GM19238 (cell line): ENCODE measurements around the gene SMIM24.

Experiments
- DNase-seq: peaks from one replicate; pipeline ENCODE4 v3.0.0; 2011; ENCODE audit warnings: low spot score; ENCODE audit not compliant: insufficient read length

The SMIM24 gene

DNA sequence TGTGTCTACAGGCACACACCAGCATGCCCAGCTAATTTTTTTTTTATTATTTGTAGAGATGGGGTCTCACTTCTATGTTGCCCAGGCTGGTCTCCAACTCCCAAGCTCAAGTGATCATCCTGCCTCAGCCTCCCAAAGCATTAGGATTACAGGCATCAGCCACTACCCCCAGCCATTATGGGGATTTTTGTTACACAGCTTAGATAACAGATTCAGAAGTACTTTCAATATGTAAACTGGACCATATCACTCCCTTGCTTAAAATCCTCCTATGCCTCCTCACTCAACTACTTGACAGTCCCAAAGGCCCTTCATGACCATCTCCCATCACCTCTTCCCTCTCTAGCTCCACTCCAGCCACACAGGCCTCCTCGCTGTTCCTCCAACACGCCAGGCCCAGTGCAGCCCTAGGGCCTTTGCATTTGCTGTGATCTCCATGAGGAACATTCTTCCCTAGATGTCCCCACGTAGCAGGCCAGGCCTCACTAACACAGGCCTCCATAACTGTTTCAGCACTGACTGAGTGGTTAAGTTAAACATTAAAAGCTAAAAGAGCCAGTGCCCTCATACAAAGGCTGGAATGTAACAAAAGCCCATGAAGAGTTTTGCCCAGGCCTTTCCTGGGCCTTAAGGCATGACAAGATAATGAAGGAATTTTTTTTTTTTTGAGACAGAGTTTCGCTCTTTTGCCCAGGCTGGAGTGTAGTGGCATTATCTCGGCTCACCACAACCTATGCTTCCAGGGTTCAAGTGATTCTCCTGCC, 17.6 kb upstream of the SMIM24 start:
- DNase-seq = no peak

GRCh38 chr19:3496392-3497273, 16.3 kb upstream of the SMIM24 start:
- DNase-seq = no peak

DNA sequence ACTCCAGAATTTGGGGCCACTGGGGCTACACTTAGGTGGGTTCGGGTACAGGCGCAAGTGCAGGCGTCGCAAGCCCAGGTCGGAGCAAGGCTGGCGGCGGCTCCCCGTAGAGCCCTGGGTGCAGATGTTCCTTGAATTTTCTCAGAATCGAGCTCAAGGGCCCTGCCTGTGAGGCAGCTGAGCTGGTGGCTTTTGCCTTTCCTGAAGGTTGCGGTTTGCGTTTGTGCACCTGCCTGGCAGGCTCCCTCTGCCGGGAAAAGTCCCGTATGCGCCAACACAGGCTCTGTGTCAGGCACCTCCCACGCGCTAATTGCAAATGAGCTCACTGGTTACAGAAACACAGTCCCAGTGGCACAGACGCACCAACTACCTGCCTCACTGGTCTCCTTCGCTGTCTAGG, 14.2 kb upstream of the SMIM24 start:
- DNase-seq = no peak

GRCh38 chr19:3494051-3494450, 13.7 kb upstream of the SMIM24 start:
- peak; percentile 64 for DNase-seq

- DNase-seq = no peak
Measured at GRCh38 chr19:3493651-3494050, 13.3 kb upstream of the SMIM24 start.

DNA sequence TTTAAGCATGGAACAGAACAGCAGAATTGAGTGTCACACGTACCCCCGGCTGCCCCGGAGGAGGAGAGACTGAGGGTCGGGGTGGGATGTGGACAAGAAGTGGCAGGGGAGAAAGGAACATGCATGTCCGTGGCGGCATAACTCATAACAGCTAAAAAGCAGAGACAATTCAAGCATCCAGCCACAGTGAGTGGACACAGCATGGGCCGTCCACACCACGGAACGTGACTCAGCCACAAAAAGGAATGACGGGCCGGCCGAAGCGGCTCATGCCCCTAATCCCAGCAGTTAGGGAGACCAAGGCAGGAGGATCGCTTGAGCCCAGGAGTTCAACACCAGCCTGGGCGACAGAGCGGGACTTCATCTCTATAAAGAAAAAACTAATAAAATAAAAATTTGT, 12.6 kb upstream of the SMIM24 start:
- no peak for DNase-seq

DNA sequence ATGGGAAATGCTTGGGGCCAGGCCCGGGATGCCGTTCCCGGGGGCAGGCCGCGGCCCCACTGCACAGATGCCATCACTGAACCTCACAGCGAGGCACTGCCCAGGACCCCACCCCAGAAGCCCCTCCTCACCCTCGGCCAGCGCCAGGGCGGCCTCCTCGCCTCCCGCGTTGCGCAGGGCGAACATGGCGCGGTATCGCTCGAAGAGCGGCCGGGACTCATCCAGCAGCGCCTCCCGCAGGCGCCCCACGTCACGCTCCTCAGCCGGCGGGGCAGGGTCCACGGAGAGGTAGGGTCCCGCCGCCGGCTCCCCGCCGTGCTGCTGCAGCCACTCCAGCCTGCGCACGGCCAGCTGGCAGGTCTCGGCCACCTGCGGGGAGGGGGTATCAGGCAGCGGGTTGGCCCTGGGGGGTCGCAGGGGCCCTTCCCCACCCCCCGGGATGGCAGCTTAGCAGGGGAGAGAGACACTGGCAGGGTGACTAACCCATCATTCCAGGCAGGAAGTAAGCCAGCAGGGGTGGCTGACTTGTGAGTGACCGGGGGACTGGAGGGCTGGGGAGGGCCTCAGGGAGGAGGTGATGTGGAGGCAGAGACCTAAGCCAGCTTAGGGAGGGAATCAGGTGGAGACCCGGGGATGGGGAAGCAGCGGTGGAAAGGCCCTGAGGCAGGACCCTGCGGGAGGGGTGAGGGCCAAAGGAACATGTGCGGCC, 12.0 kb upstream of the SMIM24 start:
- no peak for DNase-seq

DNA sequence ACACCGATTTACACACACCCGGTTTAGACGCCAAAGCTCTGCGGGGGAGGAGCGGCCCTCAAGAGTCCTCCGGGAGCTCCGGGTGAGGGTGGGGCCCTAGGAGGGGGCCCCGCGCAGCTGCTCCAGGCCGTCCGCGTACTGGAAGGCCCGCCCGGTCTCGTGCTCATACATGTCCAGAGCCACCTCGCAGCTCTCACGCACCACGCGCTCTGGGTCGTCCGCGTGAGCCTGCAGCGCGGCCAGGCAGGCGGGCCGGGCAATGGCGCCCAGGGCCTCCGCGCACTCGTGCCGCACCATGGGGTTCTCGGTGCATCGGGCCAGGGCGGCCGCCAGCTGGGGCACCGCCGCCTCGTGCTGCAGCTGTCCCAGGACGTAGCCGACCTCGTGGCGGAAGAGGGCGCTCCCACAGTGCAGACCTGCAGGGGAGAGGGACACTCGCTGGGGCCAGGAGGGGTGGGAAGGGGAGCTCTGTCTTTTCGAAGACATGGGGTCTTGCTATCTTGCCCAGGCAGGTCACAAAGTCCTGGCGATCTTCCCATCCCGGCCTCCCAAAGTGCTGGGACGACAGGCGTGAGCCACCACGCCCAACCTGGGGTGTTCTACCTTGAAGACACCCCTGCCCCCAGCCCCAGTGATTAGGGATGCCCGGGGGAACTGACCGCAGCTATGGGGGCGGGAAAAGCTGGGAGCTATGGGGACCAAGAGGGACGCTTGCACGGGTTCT, 11.2 kb upstream of the SMIM24 start:
- no peak for DNase-seq

GRCh38 chr19:3483226-3483628, 2.9 kb upstream of the SMIM24 start, which contains the start of gene SMIM44:
TSS of gene SMIM44 (minus strand) at chr19:3483441. CDS start at chr19:3483403, 38 bp downstream.
- no peak for DNase-seq

GRCh38 chr19:3482507-3483225, 2.3 kb upstream of the SMIM24 start:
- no peak for DNase-seq

GRCh38 chr19:3481241-3482090, 1.1 kb upstream of the SMIM24 start:
- no peak for DNase-seq

GRCh38 chr19:3479834-3480215, 500 bp downstream of the SMIM24 start:
- no peak for DNase-seq

GRCh38 chr19:3479177-3479833, 1.0 kb downstream of the SMIM24 start:
- no peak for DNase-seq

DNA sequence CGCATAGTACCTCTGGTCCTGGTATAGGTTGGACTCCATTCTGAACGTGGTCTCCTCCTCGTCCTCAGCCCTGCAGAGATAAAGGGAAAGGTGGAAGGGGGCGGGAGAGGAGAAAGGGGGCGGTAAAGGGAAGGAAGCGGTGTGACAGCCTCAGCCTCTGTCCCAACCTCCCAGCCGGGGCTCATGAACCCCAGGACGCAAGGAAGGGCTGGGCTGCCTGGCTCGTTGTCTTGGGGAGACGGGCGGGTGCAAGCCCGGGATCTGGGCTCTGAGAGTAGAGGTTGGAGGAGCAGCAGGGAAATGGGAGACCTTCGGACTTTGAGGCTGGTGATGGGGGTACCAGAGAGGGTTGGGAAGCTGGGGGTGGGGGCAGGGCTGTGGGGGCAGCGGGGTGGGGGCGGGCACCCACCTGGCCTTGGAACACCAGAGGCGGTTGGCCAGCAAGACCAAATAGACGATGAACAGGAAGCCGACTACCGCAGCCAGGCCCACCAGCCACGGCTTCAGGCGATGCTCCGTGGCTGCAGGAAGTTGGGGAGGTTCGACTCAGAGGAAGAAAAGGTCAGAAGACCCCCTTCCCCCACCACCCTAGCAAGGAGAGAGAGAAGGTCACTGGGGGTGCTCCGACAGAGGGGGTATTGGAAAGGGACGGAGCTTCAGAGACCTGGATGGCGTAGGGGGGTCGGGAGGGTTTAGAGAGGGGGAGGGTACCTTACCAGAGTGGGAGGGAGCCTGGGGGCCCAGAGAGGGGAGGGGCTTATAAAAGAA, 1.7 kb downstream of the SMIM24 start:
- no peak for DNase-seq

DNA sequence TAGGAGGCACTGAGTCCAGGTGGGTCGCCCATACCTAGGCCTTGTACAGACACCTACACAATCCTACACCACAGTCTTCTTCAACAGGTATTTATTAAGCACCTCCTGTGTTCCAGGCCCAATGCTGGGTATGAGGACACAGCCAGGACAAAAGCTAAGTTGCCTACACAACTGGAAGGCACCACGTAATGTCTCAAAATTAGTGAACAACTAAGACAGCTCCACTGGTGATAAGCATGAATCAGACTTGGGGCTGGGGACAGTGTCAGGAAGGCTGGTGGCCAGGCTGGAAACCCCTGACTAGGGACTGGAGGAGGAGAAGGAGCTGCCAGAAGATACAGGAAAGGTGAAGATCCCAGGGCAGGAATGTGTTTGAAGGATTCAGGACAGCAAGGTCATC, 2.4 kb downstream of the SMIM24 start:
- no peak for DNase-seq

GRCh38 chr19:3477506-3477905, 2.8 kb downstream of the SMIM24 start:
- DNase-seq = no peak

GRCh38 chr19:3476830-3477229, 3.5 kb downstream of the SMIM24 start:
- DNase-seq = no peak

- DNase-seq = no peak
Measured at GRCh38 chr19:3475449-3475848, 4.9 kb downstream of the SMIM24 start.
